ENCODE results near the gene ACY1.
A peak's percentile ranks its signal among the peaks of the same experiment; 100 is the strongest.
"Not testable (repeated sequence)": the region's sequence is repeated elsewhere in the genome, so short reads cannot be mapped to it uniquely, and the experiment has no call there.

Gene ACY1

GRCh38 chr3:52024765-52025452, 41.6 kb downstream of the ACY1 start:
- DNase-seq (ENCODE audit: low spot score), result no peak

GRCh38 chr3:52025453-52025852, 42.1 kb downstream of the ACY1 start:
- DNase-seq (ENCODE audit: low spot score), result no peak

GRCh38 chr3:52026041-52026440, 42.7 kb downstream of the ACY1 start:
- DNase-seq (ENCODE audit: low spot score), result no peak

GRCh38 chr3:52028572-52028971, 45.2 kb downstream of the ACY1 start:
- DNase-seq (ENCODE audit: low spot score), result peak; percentile 15

- no peak for DNase-seq (ENCODE audit: low spot score)
These were observed 45.7 kb downstream of the ACY1 start for GRCh38 chr3:52029053-52029452.

- no peak for DNase-seq (ENCODE audit: low spot score)
These were observed 46.2 kb downstream of the ACY1 start for GRCh38 chr3:52029535-52029934.

- DNase-seq (ENCODE audit: low spot score), result no peak
These were observed 47.5 kb downstream of the ACY1 start for GRCh38 chr3:52030714-52031310.

GRCh38 chr3:52031896-52032295, 48.6 kb downstream of the ACY1 start:
- no peak for DNase-seq (ENCODE audit: low spot score)

GRCh38 chr3:52032702-52033408, 49.5 kb downstream of the ACY1 start:
- no peak for DNase-seq (ENCODE audit: low spot score)

GRCh38 chr3:52033748-52034147, 50.4 kb downstream of the ACY1 start:
- DNase-seq (ENCODE audit: low spot score), result not testable (repeated sequence)

- no peak for DNase-seq (ENCODE audit: low spot score)
These were observed 50.9 kb downstream of the ACY1 start for GRCh38 chr3:52034212-52034611.

GRCh38 chr3:52034651-52035050, 51.3 kb downstream of the ACY1 start:
- no peak for DNase-seq (ENCODE audit: low spot score)

GRCh38 chr3:52036222-52036694, 52.9 kb downstream of the ACY1 start:
- DNase-seq (ENCODE audit: low spot score), result no peak

GRCh38 chr3:52036829-52037228, 53.5 kb downstream of the ACY1 start:
- no peak for DNase-seq (ENCODE audit: low spot score)

GRCh38 chr3:52037291-52037690, 54.0 kb downstream of the ACY1 start:
- DNase-seq (ENCODE audit: low spot score), result no peak

GRCh38 chr3:52038227-52038626, 54.9 kb downstream of the ACY1 start:
- DNase-seq (ENCODE audit: low spot score), result peak; percentile 38
